Endothelial cell of umbilical vein (primary cell): Measurements from ENCODE around the gene PHB1.
"Not testable (repeated sequence)": the region's sequence is repeated elsewhere in the genome, so short reads cannot be mapped to it uniquely, and the experiment has no call there.

Experiments used
- EZH2 ChIP-seq: IDR thresholded peaks from 2 replicates; pipeline ENCODE4 v1.6.1; 2012; ENCODE audit warnings: borderline replicate concordance, low read depth, mild to moderate bottlenecking, moderate library complexity, low read length, inconsistent platforms; ENCODE audit not compliant: severe bottlenecking
- TF ChIP-seq, protein P1 (sequence below): IDR thresholded peaks from 2 replicates; pipeline ENCODE4 v1.6.1; 2011; ENCODE audit not compliant: insufficient read depth, insufficient read length

DNA sequence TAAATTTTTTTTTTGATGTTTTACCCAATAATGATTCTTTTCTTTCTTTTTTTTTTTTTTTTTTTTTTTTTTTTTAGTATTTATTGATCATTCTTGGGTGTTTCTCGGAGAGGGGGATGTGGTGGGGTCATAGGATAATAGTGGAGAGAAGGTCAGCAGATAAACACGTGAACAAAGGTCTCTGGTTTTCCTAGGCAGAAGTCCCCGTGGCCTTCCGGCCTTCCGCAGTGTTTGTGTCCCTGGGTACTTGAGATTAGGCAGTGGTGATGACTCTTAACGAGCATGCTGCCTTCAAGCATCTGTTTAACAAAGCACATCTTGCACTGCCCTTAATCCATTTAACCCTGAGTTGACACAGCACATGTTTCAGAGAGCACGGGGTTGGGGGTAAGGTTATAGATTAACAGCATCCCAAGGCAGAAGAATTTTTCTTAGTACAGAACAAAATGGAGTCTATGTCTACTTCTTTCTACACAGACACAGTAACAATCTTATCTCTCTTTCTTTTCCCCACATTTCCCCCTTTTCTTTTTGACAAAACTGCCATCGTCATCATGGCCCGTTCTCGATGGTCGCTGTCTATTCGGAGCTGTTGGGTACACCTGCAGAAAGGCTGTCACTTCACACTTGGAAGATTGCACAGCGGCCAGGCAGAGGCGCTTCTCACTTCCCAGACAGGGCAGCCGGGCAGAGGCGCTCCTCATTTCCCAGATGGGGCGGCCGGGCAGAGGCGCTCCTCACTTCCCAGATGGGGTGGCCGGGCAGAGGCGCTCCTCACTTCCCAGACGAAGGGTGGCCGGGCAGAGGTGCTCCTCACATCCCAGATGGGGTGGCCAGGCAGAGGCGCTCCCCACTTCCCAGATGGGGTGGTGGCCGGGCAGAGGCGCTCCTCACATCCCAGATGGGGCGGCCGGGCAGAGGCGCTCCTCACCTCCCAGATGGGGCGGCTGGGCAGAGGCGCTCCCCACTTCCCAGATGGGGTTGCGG is 4.4 kb upstream of the PHB1 start:
- TF ChIP-seq EZH2, result not testable (repeated sequence)
- TF ChIP-seq, protein P1, sequence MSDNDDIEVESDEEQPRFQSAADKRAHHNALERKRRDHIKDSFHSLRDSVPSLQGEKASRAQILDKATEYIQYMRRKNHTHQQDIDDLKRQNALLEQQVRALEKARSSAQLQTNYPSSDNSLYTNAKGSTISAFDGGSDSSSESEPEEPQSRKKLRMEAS, result not testable (repeated sequence)
